GM21360 (cell line): ENCODE results near the gene KRT78.

Source experiments
- ATAC-seq: cut with Tn5 transposase; IDR thresholded peaks from one replicate; pipeline ENCODE4 v1.9.1; 2021; ENCODE audit warnings: mild to moderate bottlenecking, moderate library complexity; ENCODE audit not compliant: unreplicated experiment

KRT78 gene

GRCh38 chr12:52824741-52825410 lies 23.9 kb downstream of the KRT78 start:
- ATAC-seq, result no peak

- no peak for ATAC-seq
Measured at GRCh38 chr12:52823761-52824450, 24.9 kb downstream of the KRT78 start.

GRCh38 chr12:52822771-52823510 lies 25.9 kb downstream of the KRT78 start:
- ATAC-seq, result no peak

- no peak for ATAC-seq
Measured at GRCh38 chr12:52821826-52822660, 26.8 kb downstream of the KRT78 start.

GRCh38 chr12:52821071-52821730 lies 27.6 kb downstream of the KRT78 start:
- ATAC-seq, result no peak

- ATAC-seq, result no peak
Measured at GRCh38 chr12:52820521-52820920, 28.3 kb downstream of the KRT78 start.

GRCh38 chr12:52819731-52820510 lies 28.9 kb downstream of the KRT78 start:
- no peak for ATAC-seq

- ATAC-seq, result no peak
Measured at GRCh38 chr12:52818887-52819420, 29.8 kb downstream of the KRT78 start.

GRCh38 chr12:52818388-52818787 lies 30.4 kb downstream of the KRT78 start:
- no peak for ATAC-seq

GRCh38 chr12:52817699-52818238 lies 31.0 kb downstream of the KRT78 start:
- ATAC-seq, result no peak

- no peak for ATAC-seq
Measured at GRCh38 chr12:52817003-52817698, 31.6 kb downstream of the KRT78 start.

GRCh38 chr12:52815676-52816588 lies 32.9 kb downstream of the KRT78 start:
- ATAC-seq, result no peak

- ATAC-seq, result no peak
Measured at GRCh38 chr12:52815161-52815560, 33.6 kb downstream of the KRT78 start.

GRCh38 chr12:52814710-52815155 lies 34.1 kb downstream of the KRT78 start:
- ATAC-seq, result no peak

GRCh38 chr12:52813885-52814709 lies 34.7 kb downstream of the KRT78 start, which contains the start of gene KRT4:
Gene KRT4 (minus strand): TSS chr12:52814116. CDS start chr12:52814058, 58 bp downstream.
- no peak for ATAC-seq

- no peak for ATAC-seq
Measured at GRCh38 chr12:52813203-52813819, 35.5 kb downstream of the KRT78 start.
